Panc1 (cell line): Measurements from ENCODE around the gene SPEF1. TPM values are rescaled to one million over a fixed set of nuclear protein-coding genes. Genes with fewer than 3 reads are reported as not detected.

Experiments used
- ATAC-seq: fragments of 200-7000 bp; cut with Tn5 transposase; 2 replicates; pipeline ENCODE4 v1.9.1; 2020; ENCODE audit warnings: mild to moderate bottlenecking, moderate library complexity
- BruUV-seq: library from RNA; stranded (reverse); fragments of 400-500 nt; replicated peaks from 2 replicates; lab custom pipeline; 2021; lab: Mats Ljungman, UMichigan
- CTCF ChIA-PET: fragments of 300-600 bp; sonication (Branson Sonifier 250); formaldehyde crosslinking; loops from one replicate; lab custom pipeline; 2022; ENCODE audit warnings: antibody characterized with exemption; lab: Charles Lee
- POLR2A ChIA-PET: fragments of 300-600 bp; sonication (Branson Sonifier 250); formaldehyde crosslinking; loops from one replicate; lab custom pipeline; 2022; ENCODE audit warnings: antibody characterized with exemption; lab: Charles Lee
- DNase-seq: peaks from one replicate; pipeline ENCODE4 v3.0.0-alpha.2; 2010; ENCODE audit warnings: low read depth, low spot score
- H3K27ac ChIP-seq: 2 replicates; pipeline ENCODE4 v1.5.1; 2011; ENCODE audit warnings: mild to moderate bottlenecking, low read length, inconsistent platforms
- H3K27me3 ChIP-seq: fragments of 200-500 bp; sonication (Bioruptor generic); 2 replicates; pipeline ENCODE4 v1.6.0; 2014; ENCODE audit warnings: low read length, inconsistent platforms; ENCODE audit not compliant: control insufficient read depth, insufficient read depth
- H3K36me3 ChIP-seq: fragments of 200-500 bp; sonication (Bioruptor generic); 2 replicates; pipeline ENCODE4 v1.5.1; 2014; ENCODE audit warnings: inconsistent platforms, mild to moderate bottlenecking, low read length, moderate library complexity; ENCODE audit not compliant: control insufficient read depth, insufficient read depth
- H3K4me1 ChIP-seq: 2 replicates; pipeline ENCODE4 v1.5.1; 2011; ENCODE audit warnings: inconsistent platforms, mild to moderate bottlenecking, low read length, moderate library complexity; ENCODE audit not compliant: control insufficient read depth, insufficient read depth
- H3K4me3 ChIP-seq, 2 experiments: 2 replicates each; pipeline ENCODE4 v1.5.1; 2011 to 2012; ENCODE audit warnings: low read depth in 2 of 2, low read length in 2 of 2, mild to moderate bottlenecking in 2 of 2, inconsistent platforms in 1 of 2, moderate library complexity in 1 of 2
- H3K9me3 ChIP-seq: fragments of 200-500 bp; sonication (Bioruptor generic); 2 replicates; pipeline ENCODE4 v1.5.1; 2014; ENCODE audit warnings: low read depth, mild to moderate bottlenecking, inconsistent platforms, low read length, moderate library complexity; ENCODE audit not compliant: control insufficient read depth, insufficient read depth
- CTCF ChIP-seq: fragments of 450-650 bp; IDR thresholded peaks from 2 replicates; pipeline ENCODE4 v1.5.1; 2017; ENCODE audit warnings: mild to moderate bottlenecking
- POLR2AphosphoS5 ChIP-seq: IDR thresholded peaks from 2 replicates; pipeline ENCODE4 v1.6.1; 2012; ENCODE audit warnings: mild to moderate bottlenecking, low read depth, low read length, moderate library complexity
- REST ChIP-seq, 2 experiments: IDR thresholded peaks; 2 replicates each; pipeline ENCODE4 v1.6.1; 2011 to 2012; ENCODE audit warnings: low read depth in 2 of 2, control low read depth in 1 of 2, low read length in 1 of 2, mild to moderate bottlenecking in 1 of 2, moderate library complexity in 1 of 2; ENCODE audit not compliant: insufficient read depth in 1 of 2
- SIN3A ChIP-seq: IDR thresholded peaks from 2 replicates; pipeline ENCODE4 v1.6.1; 2012; ENCODE audit warnings: low read depth, mild to moderate bottlenecking, low read length, moderate library complexity, borderline replicate concordance; ENCODE audit not compliant: insufficient read depth
- TCF7L2 ChIP-seq: IDR thresholded peaks from 2 replicates; pipeline ENCODE4 v1.6.1; 2011; ENCODE audit warnings: mild to moderate bottlenecking, low read depth, low read length, inconsistent platforms
- in situ Hi-C: cut with HindIII; loops from 2 replicates; pipeline ENCODE4 v1.10.0; 2016; ENCODE audit warnings: low sequenced_read_pairs, low pct_unique_long_range_greater_than_20kb
- intact Hi-C: fragments of 100-400 bp; cut with micrococcal nuclease; formaldehyde crosslinking; loops from one replicate; pipeline ENCODE4 v1.10.0; 2022; ENCODE audit not compliant: unreplicated experiment
- total RNA-seq: library from RNA; stranded (reverse); gene quantifications from one replicate; pipeline ENCODE4 v1.2.1, GENCODE V29; 2021; ENCODE audit not compliant: unreplicated experiment

Gene SPEF1
- total RNA-seq, 1 experiment from 2014 or later, result 0.41 TPM

DNA sequence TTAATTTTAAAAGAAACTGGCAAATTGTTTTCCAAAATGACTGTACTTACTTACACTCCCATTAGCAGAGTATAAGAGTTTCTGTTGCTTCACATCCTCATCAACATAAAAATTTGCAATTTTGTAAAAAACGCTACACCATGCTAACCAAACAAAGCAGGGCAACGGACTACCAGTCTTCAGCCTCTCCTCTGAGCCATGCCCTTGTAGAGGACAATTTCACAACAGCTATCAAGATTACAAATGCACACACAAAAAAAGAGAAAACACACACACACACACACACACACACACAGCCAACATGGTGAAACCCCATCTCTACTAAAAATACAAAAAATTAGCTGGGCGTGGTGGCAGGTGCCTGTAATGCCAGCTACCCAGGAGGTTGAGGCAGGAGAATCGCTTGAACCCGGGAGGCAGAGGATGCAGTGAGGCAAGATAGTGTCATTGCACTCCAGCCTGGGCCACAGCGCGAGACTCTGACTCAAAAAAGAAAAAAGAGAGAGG lies 9.6 kb downstream of the SPEF1 start:
- Histone ChIP-seq H3K27me3 (no peaks in the 10 kb centered on the region), H3K27ac (no peak overlapping the region), H3K4me3 (no peak overlapping the region), H3K36me3 (no peaks in the 10 kb centered on the region; the same call in 1 of the 2 replicates), H3K9me3 (no peaks in the 10 kb centered on the region), H3K4me1 (peaks cover 11% of the 10 kb centered on the region)
- CTCF ChIA-PET, result interaction anchor here (0.6 kb wide), 1 partner anchor 79 kb away, joined by 3 read pairs; no protein-coding TSS in a partner anchor
- no TSS peak for BruUV-seq
- ATAC-seq (no peak), DNase-seq (no peak)
- intact Hi-C loops, result no loop called here
- TF ChIP-seq SIN3A (no peak), CTCF (no peak), POLR2AphosphoS5 (no peak), TCF7L2 (no peak), REST (IDR thresholded peaks at IDR 0.05; ENCODE audit: insufficient read depth in 1 of 2, low read depth in 2 of 2, low read length in 1 of 2) (no peak)
- POLR2A ChIA-PET, result interaction anchor here (1.0 kb wide), 1 partner anchor 78 kb away, joined by 3 read pairs; no protein-coding TSS in a partner anchor
- in situ Hi-C loops, result no loop called here

DNA sequence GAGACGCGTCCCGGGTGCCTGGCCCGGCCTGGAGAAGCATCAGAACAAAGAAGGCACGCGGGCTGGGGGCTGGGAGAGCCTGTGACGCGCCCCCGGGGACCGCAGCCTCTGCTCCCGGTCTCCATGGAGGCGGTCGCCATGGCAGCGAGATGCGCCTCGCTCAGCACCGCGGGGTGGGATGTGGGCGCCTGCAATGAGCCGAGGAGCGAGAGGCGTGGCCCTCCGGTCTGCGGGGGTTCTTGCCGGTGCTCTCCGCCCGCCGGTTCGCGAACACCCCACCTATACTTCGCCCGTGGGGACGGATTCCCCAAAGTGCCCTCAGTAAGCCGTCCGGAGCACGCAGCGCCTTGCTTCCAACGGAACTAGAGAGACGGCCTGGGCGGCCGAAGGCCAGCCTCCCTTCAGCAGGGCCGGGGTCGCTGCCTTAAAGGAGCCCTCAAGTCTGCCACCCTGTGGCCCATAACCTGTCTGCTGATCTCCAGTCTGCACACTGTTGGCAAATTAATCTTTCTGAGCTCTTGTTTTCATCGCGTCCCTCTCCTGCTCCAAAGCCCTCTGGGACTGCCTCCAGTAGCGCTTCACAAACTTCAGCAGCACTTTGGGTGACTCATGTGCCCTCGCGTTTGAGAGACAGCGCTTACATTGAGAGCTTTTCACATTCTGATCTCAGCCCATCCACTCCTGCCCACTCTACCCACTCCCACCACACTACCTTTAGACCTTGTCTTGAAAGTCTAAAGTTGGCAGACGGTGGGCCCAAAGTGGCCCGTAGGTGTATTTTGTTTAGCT lies 12.7 kb downstream of the SPEF1 start:
- H3K27ac ChIP-seq, result peak overlapping the region; percentile 90
- no peaks in the 10 kb centered on the region; the same call in 1 of the 2 replicates for H3K36me3 ChIP-seq
- in situ Hi-C loops, result no loop called here
- H3K4me3 ChIP-seq, result peak overlapping the region; percentile 86 to 89
- DNase-seq (peak; percentile 58), ATAC-seq (peak; percentile 73)
- H3K9me3 ChIP-seq, result no peaks in the 10 kb centered on the region
- no peaks in the 10 kb centered on the region for H3K27me3 ChIP-seq
- intact Hi-C loops, result loop anchor here (5.0 kb wide), 1 partner anchor 91 kb away; no protein-coding TSS in a partner anchor
- BruUV-seq, result TSS peak; percentile 67
- H3K4me1 ChIP-seq, result peaks cover 19% of the 10 kb centered on the region
- POLR2A ChIA-PET, result interaction anchor here (0.5 to 1.0 kb wide), 3 partner anchors 14 to 92 kb away, joined by 3 read pairs; no protein-coding TSS in a partner anchor
- no peak for TF ChIP-seq TCF7L2
- TF ChIP-seq CTCF, result peak; percentile 78; the same call in 1 of the 2 replicates
- CTCF ChIA-PET, result interaction anchor here (1.0 to 2.1 kb wide), 7 partner anchors 10 to 91 kb away, joined by 3 to 10 read pairs (median 5); no protein-coding TSS in a partner anchor
